BE2C (cell line): ENCODE measurements around the gene NFIC.
A peak's percentile ranks its signal among the peaks of the same experiment; 100 is the strongest.

Experiments used
- DNase-seq: peaks from one replicate; pipeline ENCODE4 v3.0.0-alpha.2; 2020
- H3K27me3 ChIP-seq: fragments of 250-450 bp; sonication (Bioruptor Pico); 2 replicates; pipeline ENCODE4 v1.5.1; 2020; ENCODE audit warnings: mild to moderate bottlenecking
- H3K36me3 ChIP-seq: fragments of 250-450 bp; sonication (Bioruptor Pico); 2 replicates; pipeline ENCODE4 v1.5.1; 2020; ENCODE audit warnings: mild to moderate bottlenecking
- H3K4me1 ChIP-seq: fragments of 250-450 bp; sonication (Bioruptor Pico); 2 replicates; pipeline ENCODE4 v1.5.1; 2020
- H3K4me3 ChIP-seq: 2 replicates; pipeline ENCODE4 v1.5.1; 2011; ENCODE audit warnings: low read depth, low read length
- H3K9me3 ChIP-seq: fragments of 250-450 bp; sonication (Bioruptor Pico); 2 replicates; pipeline ENCODE4 v1.5.1; 2020
- CTCF ChIP-seq: IDR thresholded peaks from 2 replicates; pipeline ENCODE4 v1.5.1; 2012; ENCODE audit warnings: mild to moderate bottlenecking, low read depth, low read length

Gene NFIC

GRCh38 chr19:3433805-3434540 lies 67.6 kb downstream of the NFIC start:
- peaks cover 20% of the 10 kb centered on the region for H3K36me3 ChIP-seq
- H3K4me3 ChIP-seq = no peak overlapping the region
- no peaks in the 10 kb centered on the region for H3K9me3 ChIP-seq
- 0 out of 2 replicates have a peak, but pooled peaks cover 2% of the 10 kb centered on the region for H3K4me1 ChIP-seq
- no peak for DNase-seq
- H3K27me3 ChIP-seq = no peaks in the 10 kb centered on the region
- no peak for TF ChIP-seq CTCF

- Histone ChIP-seq H3K36me3 (peaks cover 20% of the 10 kb centered on the region), H3K27me3 (no peaks in the 10 kb centered on the region), H3K4me3 (peak overlapping the region; percentile 74), H3K4me1 (0 out of 2 replicates have a peak, but pooled peaks cover under 1% of the 10 kb centered on the region), H3K9me3 (no peaks in the 10 kb centered on the region)
- TF ChIP-seq CTCF = no peak
- peak; percentile 98 for DNase-seq
Observed at GRCh38 chr19:3434630-3435553, 68.5 kb downstream of the NFIC start.

- peak; percentile 64 for DNase-seq
- TF ChIP-seq CTCF = peak; percentile 63
- Histone ChIP-seq H3K27me3 (no peaks in the 10 kb centered on the region), H3K4me1 (peaks cover 10% of the 10 kb centered on the region), H3K9me3 (no peaks in the 10 kb centered on the region), H3K36me3 (peaks cover 18% of the 10 kb centered on the region), H3K4me3 (no peak overlapping the region)
Observed at GRCh38 chr19:3440082-3440481, 73.7 kb downstream of the NFIC start.

GRCh38 chr19:3441089-3441985 lies 75.0 kb downstream of the NFIC start:
- Histone ChIP-seq H3K4me3 (no peak overlapping the region), H3K4me1 (peaks cover 10% of the 10 kb centered on the region), H3K9me3 (no peaks in the 10 kb centered on the region), H3K36me3 (peaks cover 27% of the 10 kb centered on the region), H3K27me3 (no peaks in the 10 kb centered on the region)
- DNase-seq = peak; percentile 69
- TF ChIP-seq CTCF = no peak

- DNase-seq = no peak
- Histone ChIP-seq H3K27me3 (no peaks in the 10 kb centered on the region), H3K36me3 (peaks cover 22% of the 10 kb centered on the region), H3K9me3 (no peaks in the 10 kb centered on the region), H3K4me1 (peaks cover 10% of the 10 kb centered on the region), H3K4me3 (no peak overlapping the region)
- no peak for TF ChIP-seq CTCF
Observed at GRCh38 chr19:3441986-3442329, 75.6 kb downstream of the NFIC start.
